Chondrocyte (in vitro differentiated cells): Measurements from ENCODE around the gene CLDN6. TPM values are rescaled to one million over a fixed set of nuclear protein-coding genes. Genes with fewer than 3 reads are reported as not detected.

Experiments used
- DNase-seq: peaks from one replicate; pipeline ENCODE4 v3.0.0; 2021; ENCODE audit warnings: mixed read lengths, low spot score
- H3K27ac Mint-ChIP-seq: one replicate; pipeline ENCODE4 v1.8.0; 2021; ENCODE audit warnings: mild to moderate bottlenecking, moderate library complexity, mixed read lengths; ENCODE audit not compliant: unreplicated experiment
- H3K27me3 Mint-ChIP-seq: 2 replicates; pipeline ENCODE4 v1.8.0; 2021; ENCODE audit warnings: low read depth, mixed read lengths
- H3K36me3 Mint-ChIP-seq: 2 replicates; pipeline ENCODE4 v1.8.0; 2021; ENCODE audit warnings: low read depth, mixed read lengths
- H3K4me1 Mint-ChIP-seq: 2 replicates; pipeline ENCODE4 v1.8.0; 2021; ENCODE audit warnings: low read depth, mild to moderate bottlenecking, mixed read lengths
- H3K4me3 Mint-ChIP-seq: one replicate; pipeline ENCODE4 v1.8.0; 2021; ENCODE audit warnings: mild to moderate bottlenecking, moderate library complexity, mixed read lengths; ENCODE audit not compliant: unreplicated experiment
- H3K9me3 Mint-ChIP-seq: 2 replicates; pipeline ENCODE4 v1.8.0; 2021; ENCODE audit warnings: low read depth, mixed read lengths
- CTCF ChIP-seq: fragments of 200-600 bp; sonication (generic); IDR thresholded peaks from 2 replicates; pipeline ENCODE4 v1.5.0; 2021; ENCODE audit warnings: antibody characterized with exemption, mild to moderate bottlenecking, moderate library complexity
- total RNA-seq: library from RNA; stranded (reverse); gene quantifications from 3 replicates; pipeline ENCODE4 v1.2.1, GENCODE V29; 2021

Gene CLDN6
- total RNA-seq, 1 donor from 2014 or later = 0.27 TPM

GRCh38 chr16:3027489-3027795, 9.5 kb upstream of the CLDN6 start:
- Mint-ChIP-seq H3K9me3 (no peaks in the 10 kb centered on the region), H3K27ac (no peak overlapping the region), H3K27me3 (peaks cover 2% of the 10 kb centered on the region), H3K36me3 (peaks cover 11% of the 10 kb centered on the region), H3K4me3 (no peak overlapping the region), H3K4me1 (peaks cover 16% of the 10 kb centered on the region)
- no peak for TF ChIP-seq CTCF
- no peak for DNase-seq

GRCh38 chr16:3026609-3027488, 8.9 kb upstream of the CLDN6 start:
- H3K27me3 Mint-ChIP-seq = no peaks in the 10 kb centered on the region
- no peak for DNase-seq
- H3K4me1 Mint-ChIP-seq = peaks cover 22% of the 10 kb centered on the region
- H3K9me3 Mint-ChIP-seq = no peaks in the 10 kb centered on the region
- peaks cover 12% of the 10 kb centered on the region for H3K36me3 Mint-ChIP-seq
- no peak for TF ChIP-seq CTCF
- no peak overlapping the region for H3K27ac Mint-ChIP-seq
- H3K4me3 Mint-ChIP-seq = no peak overlapping the region

GRCh38 chr16:3026003-3026378, 8.0 kb upstream of the CLDN6 start:
- Mint-ChIP-seq H3K27me3 (no peaks in the 10 kb centered on the region), H3K36me3 (peaks cover 18% of the 10 kb centered on the region), H3K4me1 (peaks cover 25% of the 10 kb centered on the region), H3K27ac (no peak overlapping the region), H3K4me3 (no peak overlapping the region), H3K9me3 (no peaks in the 10 kb centered on the region)
- no peak for DNase-seq
- no peak for TF ChIP-seq CTCF

- H3K4me1 Mint-ChIP-seq = peaks cover 25% of the 10 kb centered on the region
- no peaks in the 10 kb centered on the region for H3K9me3 Mint-ChIP-seq
- no peaks in the 10 kb centered on the region for H3K27me3 Mint-ChIP-seq
- no peak for TF ChIP-seq CTCF
- H3K36me3 Mint-ChIP-seq = peaks cover 18% of the 10 kb centered on the region
- no peak for DNase-seq
- H3K27ac Mint-ChIP-seq = no peak overlapping the region
- H3K4me3 Mint-ChIP-seq = peak overlapping the region; percentile 12
Measured at GRCh38 chr16:3025032-3026002, 7.3 kb upstream of the CLDN6 start.
